Ramos (cell line): ENCODE measurements around the gene PRKAG3.

Experiments
- in situ Hi-C: fragments of 300-500 bp; cut with MboI; formaldehyde crosslinking; loops from one replicate; pipeline ENCODE4 v1.14.3; 2022; ENCODE audit warnings: low sequenced_read_pairs; ENCODE audit not compliant: unreplicated experiment

Gene PRKAG3

DNA sequence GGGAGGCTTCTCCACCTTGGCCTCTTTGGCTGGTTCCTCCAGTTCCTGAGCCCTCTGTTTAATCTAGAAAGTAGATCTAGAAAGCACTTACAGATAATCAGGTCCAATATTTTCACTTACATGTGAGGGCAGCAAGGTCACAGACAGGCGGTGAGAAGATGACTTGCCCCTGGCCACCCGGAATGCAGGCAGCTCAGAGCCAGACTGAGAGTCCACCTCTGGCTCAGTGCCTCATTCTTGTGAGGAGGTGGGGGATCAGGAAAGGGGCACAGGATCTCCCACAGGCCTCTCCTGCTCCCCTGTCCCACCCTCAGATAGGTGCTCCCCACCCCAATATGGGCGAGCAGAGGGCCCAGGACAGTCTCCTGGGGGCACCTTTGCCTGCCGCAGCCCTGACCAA lies 33.8 kb upstream of the PRKAG3 start:
- in situ Hi-C loops: no loop called here

- in situ Hi-C loops: no loop called here
Measured at GRCh38 chr2:218863021-218863520, 31.5 kb upstream of the PRKAG3 start.

DNA sequence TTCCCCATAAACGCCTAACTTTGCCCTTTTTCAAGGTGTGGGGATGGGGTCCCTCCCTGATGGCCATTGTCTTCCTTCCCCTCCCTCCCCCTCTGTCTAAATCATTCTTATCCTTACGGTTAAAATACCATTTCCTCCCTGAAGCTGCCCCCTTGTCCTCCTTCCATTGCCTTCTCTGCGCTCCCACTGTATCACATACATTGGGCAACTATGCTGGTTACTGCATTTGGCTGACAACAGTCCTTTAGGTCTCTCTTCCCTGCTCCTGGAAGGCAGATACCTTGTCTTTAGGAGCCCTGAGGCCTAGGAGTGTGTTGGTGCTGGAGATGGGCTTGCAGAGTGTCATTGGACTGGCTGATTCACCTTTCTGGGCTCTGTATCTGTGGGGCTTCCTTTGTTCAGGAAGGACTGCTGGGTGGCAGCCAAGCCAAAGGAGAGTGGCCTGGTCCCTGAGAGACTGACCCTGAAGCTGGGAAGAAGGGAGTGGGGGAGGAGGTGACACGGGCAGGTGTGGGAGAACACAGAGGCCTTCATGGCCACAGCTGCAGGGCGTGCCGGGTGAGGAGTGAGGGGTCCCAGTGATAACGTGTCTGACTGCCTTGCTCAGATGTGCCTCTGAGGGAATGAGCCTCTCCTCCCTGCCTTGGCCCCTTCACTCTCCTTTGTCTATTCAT lies 30.2 kb upstream of the PRKAG3 start:
- in situ Hi-C loops: no loop called here

- in situ Hi-C loops: no loop called here
Measured at GRCh38 chr2:218860950-218861381, 29.4 kb upstream of the PRKAG3 start.

DNA sequence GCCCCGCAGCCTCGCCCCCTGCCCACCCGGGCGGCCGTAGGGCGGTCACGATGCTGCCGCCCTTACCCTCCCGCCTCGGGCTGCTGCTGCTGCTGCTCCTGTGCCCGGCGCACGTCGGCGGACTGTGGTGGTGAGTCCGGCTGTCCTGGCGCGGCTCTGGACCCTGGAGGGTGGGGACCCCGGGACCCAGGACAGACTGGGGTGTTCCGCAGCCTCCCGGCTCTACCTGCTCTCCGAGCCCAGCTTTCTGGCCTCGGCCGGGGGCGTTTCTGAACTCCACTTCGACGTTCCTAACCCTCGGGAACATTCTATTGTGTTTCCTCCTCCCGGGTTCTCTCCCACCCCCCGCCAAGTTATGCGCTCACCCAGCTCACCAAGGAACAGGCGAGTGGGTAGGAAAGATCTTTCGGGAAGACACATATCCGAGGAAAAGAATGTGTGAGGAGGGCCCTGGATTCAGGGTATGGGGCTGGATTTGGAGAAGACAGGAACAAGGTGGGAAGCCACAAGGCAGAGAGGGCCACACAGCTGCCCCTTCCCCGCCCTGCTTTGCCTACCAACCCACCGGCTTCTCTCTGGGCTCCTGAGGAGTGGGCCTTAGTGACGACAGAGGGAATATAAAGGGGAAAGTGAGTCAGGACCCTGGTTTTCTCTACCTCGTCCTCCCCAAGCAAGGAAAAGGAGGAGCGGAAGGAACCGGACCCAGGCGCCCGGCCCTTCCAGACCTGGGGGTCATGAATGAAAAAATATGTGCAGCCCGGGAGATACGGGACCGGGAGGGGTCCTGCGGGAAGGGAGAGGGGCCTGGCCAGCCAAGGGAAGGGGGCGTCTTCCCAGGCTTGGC lies 28.6 kb upstream of the PRKAG3 start:
- in situ Hi-C loops: loop anchor here (10.0 kb wide), 1 partner anchor 45 kb away; no protein-coding TSS in a partner anchor

- in situ Hi-C loops: loop anchor here (10.0 kb wide), 1 partner anchor 45 kb away; no protein-coding TSS in a partner anchor
Measured at GRCh38 chr2:218859556-218859987, 28.0 kb upstream of the PRKAG3 start, which contains the start of gene WNT6. Gene WNT6 (plus strand): TSS chr2:218859805. CDS start chr2:218860038, 233 bp downstream.

GRCh38 chr2:218858671-218859555 lies 27.3 kb upstream of the PRKAG3 start:
- in situ Hi-C loops: loop anchor here (10.0 kb wide), 1 partner anchor 46 kb away; no protein-coding TSS in a partner anchor

DNA sequence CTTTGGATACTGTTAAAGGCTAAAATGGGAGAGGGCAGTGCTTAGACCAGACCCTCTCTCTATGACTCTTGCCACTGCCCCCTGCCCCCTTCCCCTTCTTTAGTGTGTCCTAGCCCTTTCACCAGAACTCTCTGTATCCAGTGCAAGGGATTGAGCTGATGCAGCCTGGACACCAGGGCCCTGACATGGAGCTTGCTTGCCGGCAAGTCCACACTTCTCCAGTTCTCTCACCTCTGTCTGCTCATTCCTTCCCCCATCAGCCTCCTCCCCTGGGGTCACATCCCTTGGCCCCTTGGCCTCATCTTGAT lies 26.5 kb upstream of the PRKAG3 start:
- in situ Hi-C loops: loop anchor here (10.0 kb wide), 1 partner anchor 47 kb away; no protein-coding TSS in a partner anchor

- in situ Hi-C loops: loop anchor here (10.0 kb wide), 1 partner anchor 47 kb away; no protein-coding TSS in a partner anchor
Measured at GRCh38 chr2:218857371-218858137, 26.0 kb upstream of the PRKAG3 start.

DNA sequence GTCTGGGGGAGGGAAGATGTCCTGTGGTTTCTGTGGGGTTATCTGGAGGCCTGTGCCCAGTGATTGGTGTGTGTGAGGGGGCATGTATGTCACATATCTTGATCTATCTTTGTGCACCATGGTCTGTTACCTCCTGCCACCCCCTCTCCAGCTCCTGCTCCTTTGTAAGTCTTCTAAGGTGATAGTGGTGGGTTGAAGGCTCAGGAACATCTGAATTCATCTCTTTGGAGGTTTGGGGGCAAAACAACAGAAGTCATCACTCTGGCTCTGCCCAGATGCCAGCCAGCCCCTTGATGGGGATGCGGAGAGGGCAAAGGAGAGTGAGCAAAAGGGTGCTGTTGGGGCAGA lies 25.3 kb upstream of the PRKAG3 start:
- in situ Hi-C loops: loop anchor here (10.0 kb wide), 1 partner anchor 48 kb away; no protein-coding TSS in a partner anchor

DNA sequence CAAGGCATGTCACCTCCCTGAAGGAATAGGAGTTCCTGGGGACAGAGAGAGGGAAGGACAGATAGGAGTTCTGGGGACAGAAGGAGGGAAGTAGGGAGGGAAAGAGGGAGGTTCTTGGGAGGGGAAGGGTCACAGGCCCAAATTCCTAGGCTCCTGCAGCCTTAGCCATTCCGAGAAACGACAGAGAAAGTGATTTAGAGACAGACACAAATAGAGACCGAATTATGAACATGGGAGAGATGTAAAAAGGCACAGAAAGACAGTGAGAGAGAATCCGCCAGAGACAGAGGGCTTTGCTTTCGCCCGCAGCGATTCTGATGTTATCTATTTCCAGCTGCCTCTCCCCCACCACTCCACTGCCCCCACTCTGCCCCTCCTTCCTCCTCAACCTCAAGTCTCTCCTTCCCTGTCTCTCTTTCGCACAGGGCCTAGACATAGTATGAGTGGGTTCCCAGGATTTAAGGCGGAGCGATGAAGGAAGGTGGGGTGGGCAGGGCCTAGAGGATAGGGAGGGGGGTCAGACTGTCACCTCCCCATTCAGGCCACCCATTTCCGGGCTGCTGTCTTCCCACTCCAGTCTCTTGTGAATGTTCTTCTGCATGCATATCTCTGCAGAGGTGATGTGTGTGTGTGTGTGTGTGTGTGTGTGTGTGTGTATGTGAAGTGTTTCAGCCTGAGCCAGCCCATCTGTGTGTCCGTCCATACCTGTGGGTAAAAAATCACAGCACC lies 24.7 kb upstream of the PRKAG3 start:
- in situ Hi-C loops: loop anchor here (10.0 kb wide), 1 partner anchor 48 kb away; no protein-coding TSS in a partner anchor

GRCh38 chr2:218855305-218856166 lies 23.9 kb upstream of the PRKAG3 start:
- in situ Hi-C loops: loop anchor here (10.0 kb wide), 1 partner anchor 49 kb away; no protein-coding TSS in a partner anchor

DNA sequence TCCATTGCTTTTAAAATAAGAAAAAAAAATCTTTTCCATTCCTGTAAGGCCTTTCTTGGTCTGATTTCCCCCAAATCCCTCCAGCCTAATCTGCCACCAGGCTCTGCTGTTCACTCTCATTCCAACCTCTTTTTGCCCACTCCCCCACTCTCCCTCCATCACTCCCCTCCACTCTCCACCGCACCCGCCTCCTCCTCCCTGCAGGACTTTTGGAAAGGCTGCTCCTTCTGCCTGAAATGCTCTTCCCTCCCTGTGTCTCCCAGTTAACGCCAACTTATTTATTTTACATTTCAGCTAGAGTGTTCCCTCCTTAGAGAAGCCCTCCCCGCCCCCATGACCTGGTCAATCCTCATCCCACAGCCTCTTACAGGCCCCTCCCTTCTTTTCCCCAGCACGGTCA lies 23.3 kb upstream of the PRKAG3 start:
- in situ Hi-C loops: loop anchor here (10.0 kb wide), 1 partner anchor 50 kb away; no protein-coding TSS in a partner anchor

DNA sequence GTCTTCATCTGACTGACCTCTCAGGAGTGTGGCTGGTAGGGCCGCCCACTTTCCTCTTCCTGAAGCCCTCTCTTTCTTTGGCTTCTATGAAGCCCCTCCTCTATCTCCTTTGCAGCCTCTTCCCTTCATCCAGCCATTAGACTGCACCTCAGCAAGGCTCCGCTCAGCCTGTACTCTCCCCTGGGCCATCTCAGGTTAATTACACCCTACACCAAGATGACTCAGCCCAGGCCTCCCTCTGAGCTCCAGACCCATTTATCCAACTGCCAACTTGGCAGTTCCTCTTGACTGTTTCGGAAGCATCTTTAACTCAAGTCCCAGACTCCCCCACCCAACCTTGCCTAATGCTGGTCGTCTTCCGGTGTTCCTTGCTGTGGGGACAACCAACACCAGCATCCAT lies 22.2 kb upstream of the PRKAG3 start:
- in situ Hi-C loops: loop anchor here (10.0 kb wide), 1 partner anchor 51 kb away; no protein-coding TSS in a partner anchor

DNA sequence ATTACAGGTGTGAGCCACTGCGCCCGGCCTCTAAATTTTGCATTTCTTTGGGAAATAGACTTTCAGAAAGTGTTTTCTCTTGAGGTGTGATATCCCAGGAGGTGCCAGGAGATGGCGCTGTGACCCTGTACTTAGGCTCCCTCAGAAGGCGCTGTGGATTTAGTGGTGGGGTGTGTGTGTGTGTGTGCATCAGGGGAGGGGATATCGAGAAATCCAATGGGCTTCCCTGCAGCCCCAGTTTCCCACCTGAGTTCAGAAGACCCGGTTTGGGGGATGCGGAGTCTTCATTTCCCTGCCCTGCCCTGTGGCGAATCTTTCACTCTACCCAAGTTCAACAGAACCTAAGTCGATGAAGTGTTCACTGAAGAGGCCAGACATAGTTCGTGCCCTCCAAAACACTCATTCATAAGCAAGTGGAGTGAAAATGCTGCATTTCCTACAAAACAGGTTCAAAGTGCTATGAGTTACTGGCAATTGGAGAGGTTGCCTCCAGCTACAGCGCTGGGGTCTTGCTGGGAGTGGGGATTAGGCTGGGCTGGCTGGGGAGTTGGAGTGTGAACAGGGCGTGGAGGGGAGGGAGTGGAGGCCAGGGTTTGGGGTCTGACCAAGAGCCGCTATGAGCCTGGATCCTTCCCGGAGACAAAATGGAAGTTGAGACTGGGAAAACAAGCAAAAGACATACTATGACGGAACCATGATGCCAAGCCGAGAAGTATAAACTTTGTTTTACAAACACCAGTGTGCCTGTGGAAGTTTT lies 21.5 kb upstream of the PRKAG3 start:
- in situ Hi-C loops: loop anchor here (10.0 kb wide), 1 partner anchor 52 kb away; no protein-coding TSS in a partner anchor

GRCh38 chr2:218851286-218851685 lies 19.7 kb upstream of the PRKAG3 start:
- in situ Hi-C loops: loop anchor here (10.0 kb wide), 1 partner anchor 54 kb away; no protein-coding TSS in a partner anchor

DNA sequence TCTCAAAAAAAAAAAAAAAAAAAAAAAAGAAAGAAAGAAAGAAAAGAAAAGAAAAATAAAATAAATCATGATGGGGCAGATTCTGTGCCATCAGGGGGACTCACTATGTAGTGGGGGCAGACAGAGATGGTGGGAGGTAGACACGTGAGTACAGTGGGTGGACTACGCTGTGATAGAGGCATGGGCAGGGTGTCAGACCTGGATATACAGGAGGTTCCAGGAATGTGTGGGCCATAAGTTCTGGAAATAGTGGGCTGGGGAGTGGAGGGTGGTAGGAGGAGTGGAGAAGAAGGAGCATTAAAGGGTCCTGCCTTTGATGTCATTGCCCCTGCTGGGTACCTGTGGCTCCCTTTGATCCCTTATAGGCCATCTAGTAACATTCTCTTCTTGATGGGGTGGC lies 19.2 kb upstream of the PRKAG3 start:
- in situ Hi-C loops: loop anchor here (10.0 kb wide), 1 partner anchor 54 kb away; no protein-coding TSS in a partner anchor
